ENCODE measurements around the gene GJB6. TPM values are rescaled to one million over a fixed set of nuclear protein-coding genes. Genes with fewer than 3 reads are reported as not detected.

GJB6 gene
- total RNA-seq, 8 experiments from 2014 or later: 0.19 to 0.50 TPM; not detected in 6

DNA sequence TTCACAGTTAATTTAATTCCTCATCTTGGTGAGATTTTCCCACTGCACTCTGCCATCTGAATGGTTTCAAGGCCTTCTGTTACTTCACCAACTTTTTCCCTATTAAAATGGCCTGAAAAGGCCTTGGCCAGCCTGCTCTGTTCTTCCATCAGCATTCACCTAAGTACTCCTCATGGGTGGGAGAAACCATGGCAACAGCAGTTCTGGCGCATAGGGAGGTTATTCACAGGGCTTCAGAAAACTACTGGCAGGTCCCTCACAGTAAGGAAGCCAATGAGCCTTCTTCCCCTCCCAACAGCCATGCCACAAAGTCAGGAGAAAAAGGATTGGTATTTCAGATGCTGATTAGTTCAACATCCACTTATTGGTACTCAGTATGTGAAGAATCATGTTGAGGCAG is 22.2 kb downstream of the GJB6 start:
- no peak overlapping the region for H3K27ac ChIP-seq
- in situ Hi-C loops (cut with MboI; ENCODE audit: low pct_unique_long_range_greater_than_20kb in 2 of 9, low sequenced_read_pairs in 9 of 9, unreplicated experiment in 9 of 9): no loop called here
- H3K4me1 ChIP-seq (replicated peaks in 1 of 2): no peaks in the 10 kb centered on the region
- no peak for ATAC-seq (replicated peaks in 6 of 8)
- H3K4me3 ChIP-seq: no peak overlapping the region
- WGBS, 10 experiments: 18 to 50% (median 36%) methylated on average over 1 of the region's 1 CpG; no CpG with 5 or more reads in 6 of the 10 experiments

GRCh38 chr13:20206698-20207235 is 25.4 kb downstream of the GJB6 start:
- Histone ChIP-seq H3K4me3 (no peak overlapping the region), H3K27ac (no peak overlapping the region), H3K4me1 (replicated peaks in 1 of 2) (no peaks in the 10 kb centered on the region)
- no peak for ATAC-seq (replicated peaks in 6 of 8)
- 5 to 96% (median 80%) methylated on average over 4 to 12 of the region's 16 CpGs for WGBS, 10 experiments
- in situ Hi-C loops (cut with MboI; ENCODE audit: low pct_unique_long_range_greater_than_20kb in 2 of 9, low sequenced_read_pairs in 9 of 9, unreplicated experiment in 9 of 9): no loop called here

DNA sequence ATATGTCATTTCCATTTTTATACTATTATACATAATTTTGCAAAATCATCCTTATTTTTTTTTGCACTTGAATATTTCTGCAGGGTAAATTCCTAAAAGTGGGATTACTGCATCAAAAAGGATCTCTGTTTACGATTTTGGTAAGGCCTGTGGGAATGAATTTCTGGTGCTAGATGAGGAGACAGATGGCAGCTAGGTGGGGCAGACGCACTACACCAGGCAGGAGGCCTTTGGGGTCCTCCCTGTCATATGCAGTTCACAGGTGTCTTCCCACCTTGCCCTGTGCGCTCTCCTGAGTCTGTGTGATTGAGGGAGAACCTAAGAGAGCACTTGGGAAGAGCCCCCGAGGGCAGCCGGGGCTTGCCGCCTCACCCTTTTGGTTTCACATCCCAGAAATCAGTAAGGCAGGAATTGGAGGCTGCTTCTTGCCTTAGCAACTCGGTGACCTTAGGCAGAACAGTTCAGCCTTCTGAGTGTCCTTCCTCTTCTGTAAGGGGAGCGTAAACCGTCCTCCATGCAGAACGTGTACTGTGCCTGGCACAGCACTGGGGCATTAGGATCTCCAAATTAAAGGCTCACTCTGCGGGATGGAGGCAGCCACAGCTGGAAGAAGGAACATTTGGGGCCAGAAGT is 25.9 kb downstream of the GJB6 start:
- no peak overlapping the region for H3K4me3 ChIP-seq
- WGBS, 10 experiments: 14 to 100% (median 60%) methylated on average over 1 to 9 of the region's 11 CpGs
- H3K27ac ChIP-seq: no peak overlapping the region
- in situ Hi-C loops (cut with MboI; ENCODE audit: low pct_unique_long_range_greater_than_20kb in 2 of 9, low sequenced_read_pairs in 9 of 9, unreplicated experiment in 9 of 9): no loop called here
- no peak for ATAC-seq (replicated peaks in 6 of 8)
- H3K4me1 ChIP-seq (replicated peaks in 1 of 2): no peaks in the 10 kb centered on the region

- H3K27ac ChIP-seq: no peak overlapping the region
- in situ Hi-C loops (cut with MboI; ENCODE audit: low pct_unique_long_range_greater_than_20kb in 2 of 9, low sequenced_read_pairs in 9 of 9, unreplicated experiment in 9 of 9): loop anchor here in 6 of 9 experiments (25.0 kb wide), 4 partner anchors 264 to 739 kb away; partner anchors contain the start of gene XPO4 (in 5 of the 6)
- H3K4me1 ChIP-seq (replicated peaks in 1 of 2): peaks cover 3 to 6% of the 10 kb centered on the region in 2 donors
- WGBS, 10 experiments: 33 to 100% (median 71%) methylated on average over 1 of the region's 1 CpG; no CpG with 5 or more reads in 3 of the 10 experiments
- ATAC-seq (replicated peaks in 6 of 8): no peak
- H3K4me3 ChIP-seq: no peak overlapping the region
Observed at GRCh38 chr13:20198781-20199180, 33.3 kb downstream of the GJB6 start.

GRCh38 chr13:20197361-20197834 is 34.7 kb downstream of the GJB6 start:
- peaks cover 6 to 13% of the 10 kb centered on the region in 2 donors for H3K4me1 ChIP-seq (replicated peaks in 1 of 2)
- in situ Hi-C loops (cut with MboI; ENCODE audit: low pct_unique_long_range_greater_than_20kb in 2 of 9, low sequenced_read_pairs in 9 of 9, unreplicated experiment in 9 of 9): loop anchor here in 6 of 9 experiments (25.0 kb wide), 4 partner anchors 265 to 740 kb away; partner anchors contain the start of gene XPO4 (in 5 of the 6)
- no peak overlapping the region for H3K4me3 ChIP-seq
- H3K27ac ChIP-seq: no peak overlapping the region
- WGBS, 10 experiments: 0 to 20% (median 7%) methylated on average over 2 to 5 of the region's 5 CpGs; no CpG with 5 or more reads in 2 of the 10 experiments
- peak in 7 of 8 experiments; percentile 24 to 62 (median 38) for ATAC-seq (replicated peaks in 6 of 8)

GRCh38 chr13:20195801-20196200 is 36.3 kb downstream of the GJB6 start:
- Histone ChIP-seq H3K4me3 (no peak overlapping the region), H3K27ac (no peak overlapping the region), H3K4me1 (replicated peaks in 1 of 2) (peaks cover 6 to 17% of the 10 kb centered on the region in 2 donors)
- no peak for ATAC-seq (replicated peaks in 6 of 8)
- 19 to 90% (median 63%) methylated on average over 2 to 8 of the region's 8 CpGs; no CpG with 5 or more reads in 1 of the 10 experiments for WGBS, 10 experiments
- in situ Hi-C loops (cut with MboI; ENCODE audit: low pct_unique_long_range_greater_than_20kb in 2 of 9, low sequenced_read_pairs in 9 of 9, unreplicated experiment in 9 of 9): loop anchor here in 6 of 9 experiments (25.0 kb wide), 4 partner anchors 266 to 742 kb away; partner anchors contain the start of gene XPO4 (in 5 of the 6)

DNA sequence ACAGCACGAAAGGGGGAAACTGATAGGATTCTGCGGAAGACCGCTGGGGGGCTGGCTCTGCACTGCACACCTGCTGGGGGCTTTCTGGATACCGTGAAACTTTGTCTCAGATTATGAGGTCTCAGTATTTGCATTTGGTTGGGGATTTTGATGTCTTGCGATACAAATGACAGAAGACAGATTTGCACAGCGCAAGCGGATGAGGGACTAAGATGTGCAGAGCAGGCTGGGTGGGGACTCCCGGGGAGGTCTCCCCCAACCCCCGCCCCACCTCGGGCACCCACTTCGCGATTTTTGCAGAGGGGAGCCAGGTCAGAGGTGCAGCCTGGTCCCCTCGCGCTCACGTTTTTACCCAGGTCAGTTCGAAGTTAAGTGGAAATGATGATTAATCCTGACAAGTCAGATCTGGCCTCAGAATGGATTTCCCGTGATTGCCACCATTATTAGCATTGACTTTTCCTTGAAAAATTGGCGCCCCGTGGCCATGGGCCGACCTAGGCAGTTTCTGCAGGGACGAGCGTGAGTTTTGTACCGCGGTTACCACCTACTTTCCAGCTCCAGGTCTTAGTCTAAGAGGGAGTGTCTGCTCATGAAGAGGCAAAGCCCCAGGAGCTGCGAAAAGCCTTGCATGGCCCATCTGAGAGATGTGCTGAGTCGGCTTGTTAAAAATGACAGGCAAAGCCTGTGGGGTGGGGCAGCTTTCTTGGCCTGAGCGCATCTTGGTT is 38.0 kb downstream of the GJB6 start:
- Histone ChIP-seq H3K27ac (no peak overlapping the region), H3K4me1 (replicated peaks in 1 of 2) (peaks cover 6 to 17% of the 10 kb centered on the region in 2 donors), H3K4me3 (no peak overlapping the region)
- in situ Hi-C loops (cut with MboI; ENCODE audit: low pct_unique_long_range_greater_than_20kb in 2 of 9, low sequenced_read_pairs in 9 of 9, unreplicated experiment in 9 of 9): loop anchor here in 6 of 9 experiments (25.0 kb wide), 4 partner anchors 268 to 743 kb away; partner anchors contain the start of gene XPO4 (in 5 of the 6)
- WGBS, 10 experiments: 0 to 30% (median 7%) methylated on average over 1 to 13 of the region's 27 CpGs; no CpG with 5 or more reads in 3 of the 10 experiments
- no peak for ATAC-seq (replicated peaks in 6 of 8)

DNA sequence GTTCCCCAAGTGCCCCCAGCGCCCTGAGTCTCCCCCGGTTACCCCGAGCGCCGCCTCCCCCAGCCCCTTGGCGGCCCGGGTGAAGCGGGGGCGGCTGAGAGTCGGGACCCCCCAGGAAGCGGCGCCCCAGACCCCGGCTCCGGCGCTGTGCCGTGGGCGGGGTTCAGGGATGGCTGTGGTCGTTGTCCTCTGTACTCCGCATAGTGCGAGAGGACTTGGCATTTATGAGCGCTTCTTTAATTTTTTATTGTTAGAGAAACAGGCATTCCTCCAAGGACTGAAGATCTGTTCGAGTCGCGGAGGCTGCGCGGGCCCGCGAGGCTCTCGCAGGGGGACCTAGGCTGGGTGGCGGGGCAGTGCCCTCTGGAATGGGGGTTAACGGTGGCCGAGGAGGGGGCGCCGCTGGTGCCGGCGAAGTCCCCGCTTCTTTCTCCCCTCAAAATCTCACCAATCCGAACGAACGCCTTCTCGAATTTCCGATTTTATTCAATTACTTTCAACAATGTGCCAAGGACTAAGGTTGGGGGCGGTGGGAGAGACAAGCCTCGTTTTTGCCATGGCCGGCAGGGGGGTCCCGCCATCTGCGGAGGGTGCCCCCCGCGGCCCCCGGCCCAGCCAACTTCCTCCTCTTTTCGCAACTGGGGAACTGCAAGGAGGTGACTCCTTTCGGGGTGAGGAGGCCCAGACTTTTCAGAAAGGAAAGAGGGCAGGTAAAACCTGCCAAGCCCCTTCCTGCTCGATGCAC is 38.8 kb downstream of the GJB6 start:
- peak; percentile 8 to 53 (median 46) for ATAC-seq (replicated peaks in 6 of 8)
- no peak overlapping the region for H3K27ac ChIP-seq
- H3K4me1 ChIP-seq (replicated peaks in 1 of 2): peaks cover 6 to 17% of the 10 kb centered on the region in 2 donors
- peak overlapping the region in 4 of 5 donors; percentile 30 to 37 (median 30) for H3K4me3 ChIP-seq
- in situ Hi-C loops (cut with MboI; ENCODE audit: low pct_unique_long_range_greater_than_20kb in 2 of 9, low sequenced_read_pairs in 9 of 9, unreplicated experiment in 9 of 9): loop anchor here in 6 of 9 experiments (25.0 kb wide), 4 partner anchors 269 to 744 kb away; partner anchors contain the start of gene XPO4 (in 5 of the 6)
- WGBS, 10 experiments: 0 to 2% (median 0%) methylated on average over 5 to 13 of the region's 53 CpGs; no CpG with 5 or more reads in 6 of the 10 experiments

- 0 to 6% methylated on average over 1 to 7 of the region's 39 CpGs; no CpG with 5 or more reads in 8 of the 10 experiments for WGBS, 10 experiments
- in situ Hi-C loops (cut with MboI; ENCODE audit: low pct_unique_long_range_greater_than_20kb in 2 of 9, low sequenced_read_pairs in 9 of 9, unreplicated experiment in 9 of 9): loop anchor here in 6 of 9 experiments (25.0 kb wide), 4 partner anchors 270 to 745 kb away; partner anchors contain the start of gene XPO4 (in 5 of the 6)
- ATAC-seq (replicated peaks in 6 of 8): peak; percentile 27 to 55 (median 44)
- H3K27ac ChIP-seq: no peak within 1 kb of the TSS
- peaks cover 6 to 17% of the 10 kb centered on the region in 2 donors for H3K4me1 ChIP-seq (replicated peaks in 1 of 2)
- peak within 1 kb of the TSS; percentile 19 to 37 (median 30) for H3K4me3 ChIP-seq
Observed at GRCh38 chr13:20192836-20193161, 39.3 kb downstream of the GJB6 start, which contains the start of gene GJB2. Gene GJB2, minus strand, starts transcription at chr13:20192938. Its CDS starts 3,357 bp downstream, at chr13:20189581.

- Histone ChIP-seq H3K4me3 (peak overlapping the region; percentile 19 to 37 (median 30)), H3K27ac (no peak overlapping the region), H3K4me1 (replicated peaks in 1 of 2) (peaks cover 6 to 17% of the 10 kb centered on the region in 2 donors)
- WGBS, 10 experiments: 0 to 3% (median 2%) methylated on average over 6 to 39 of the region's 73 CpGs; no CpG with 5 or more reads in 6 of the 10 experiments
- in situ Hi-C loops (cut with MboI; ENCODE audit: low pct_unique_long_range_greater_than_20kb in 2 of 9, low sequenced_read_pairs in 9 of 9, unreplicated experiment in 9 of 9): loop anchor here in 6 of 9 experiments (25.0 kb wide), 4 partner anchors 270 to 745 kb away; partner anchors contain the start of gene XPO4 (in 5 of the 6)
- ATAC-seq (replicated peaks in 6 of 8): peak; percentile 9 to 59 (median 50)
Observed at GRCh38 chr13:20192158-20192835, 39.8 kb downstream of the GJB6 start.

DNA sequence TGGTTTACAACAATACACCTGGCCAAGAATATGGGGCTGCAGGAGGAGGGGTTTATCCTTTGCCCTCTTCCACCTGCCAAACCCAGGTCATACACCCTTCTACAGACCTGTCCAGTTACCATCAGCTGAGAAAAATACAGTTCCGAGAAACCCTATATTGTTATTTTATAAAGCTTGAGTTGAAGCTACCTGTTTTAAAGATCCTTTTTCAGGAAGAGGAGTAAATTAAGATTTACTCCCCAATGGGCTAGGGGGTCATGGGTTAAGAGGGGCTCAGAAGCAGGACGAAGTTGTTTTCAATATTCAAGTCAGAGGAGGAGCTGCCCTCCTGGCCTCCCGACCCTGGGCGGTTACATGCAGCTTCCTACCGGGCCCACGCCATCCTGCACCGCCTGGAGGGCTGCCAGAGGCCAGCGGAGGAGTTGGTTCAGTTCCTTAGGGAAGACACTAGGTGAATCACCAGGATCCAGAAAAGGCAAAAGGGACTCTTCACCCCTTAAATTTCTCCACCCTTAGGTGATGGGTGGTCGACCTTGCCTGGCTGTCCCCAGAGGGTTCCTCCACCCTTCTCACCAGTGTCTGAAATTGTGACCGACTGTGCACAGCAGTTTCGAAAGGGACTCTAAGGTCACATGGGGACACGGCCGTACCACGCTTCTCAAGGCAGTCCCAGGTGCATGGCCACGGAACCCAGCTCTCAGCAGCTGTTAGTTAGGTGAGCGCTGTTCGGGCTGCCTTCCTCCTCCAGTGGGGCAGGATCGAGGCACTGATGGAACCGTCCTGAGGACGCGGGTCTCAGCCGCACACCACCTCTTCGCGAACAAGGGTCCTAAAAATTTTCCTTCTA is 40.6 kb downstream of the GJB6 start:
- Histone ChIP-seq H3K27ac (no peak overlapping the region), H3K4me1 (replicated peaks in 1 of 2) (peaks cover 6 to 17% of the 10 kb centered on the region in 2 donors), H3K4me3 (peak overlapping the region in 2 of 5 donors; percentile 30 to 31)
- peak in 4 of 8 experiments; percentile 9 to 24 (median 16) for ATAC-seq (replicated peaks in 6 of 8)
- WGBS, 10 experiments: 30 to 88% (median 46%) methylated on average over 1 to 13 of the region's 24 CpGs; no CpG with 5 or more reads in 1 of the 10 experiments
- in situ Hi-C loops (cut with MboI; ENCODE audit: low pct_unique_long_range_greater_than_20kb in 2 of 9, low sequenced_read_pairs in 9 of 9, unreplicated experiment in 9 of 9): loop anchor here in 6 of 9 experiments (25.0 kb wide), 4 partner anchors 271 to 746 kb away; partner anchors contain the start of gene XPO4 (in 5 of the 6)

Measured in motor neuron (in vitro differentiated cells).